ENCODE measurements around the gene STK39.

The STK39 gene

DNA sequence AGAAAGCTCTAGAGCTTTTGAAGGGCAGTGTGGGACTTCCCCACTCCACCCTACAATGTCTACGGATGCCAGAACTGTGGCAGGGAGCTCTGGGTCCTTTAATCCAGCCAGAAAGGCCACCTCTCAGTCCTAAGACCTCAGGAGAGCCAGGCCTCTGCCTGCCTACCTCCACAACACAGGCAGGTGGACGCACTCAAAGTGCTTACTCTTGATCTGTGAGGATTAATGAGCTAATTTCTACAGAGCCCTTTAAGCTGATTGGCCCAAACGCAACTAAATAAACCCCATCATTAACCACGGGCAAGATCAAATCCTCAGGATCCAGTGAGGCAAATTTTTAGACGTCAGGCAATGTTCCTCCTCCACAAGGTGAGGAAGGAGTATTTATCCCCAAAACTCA is 8.1 kb downstream of the STK39 start:
- TF ChIP-seq, protein P1, sequence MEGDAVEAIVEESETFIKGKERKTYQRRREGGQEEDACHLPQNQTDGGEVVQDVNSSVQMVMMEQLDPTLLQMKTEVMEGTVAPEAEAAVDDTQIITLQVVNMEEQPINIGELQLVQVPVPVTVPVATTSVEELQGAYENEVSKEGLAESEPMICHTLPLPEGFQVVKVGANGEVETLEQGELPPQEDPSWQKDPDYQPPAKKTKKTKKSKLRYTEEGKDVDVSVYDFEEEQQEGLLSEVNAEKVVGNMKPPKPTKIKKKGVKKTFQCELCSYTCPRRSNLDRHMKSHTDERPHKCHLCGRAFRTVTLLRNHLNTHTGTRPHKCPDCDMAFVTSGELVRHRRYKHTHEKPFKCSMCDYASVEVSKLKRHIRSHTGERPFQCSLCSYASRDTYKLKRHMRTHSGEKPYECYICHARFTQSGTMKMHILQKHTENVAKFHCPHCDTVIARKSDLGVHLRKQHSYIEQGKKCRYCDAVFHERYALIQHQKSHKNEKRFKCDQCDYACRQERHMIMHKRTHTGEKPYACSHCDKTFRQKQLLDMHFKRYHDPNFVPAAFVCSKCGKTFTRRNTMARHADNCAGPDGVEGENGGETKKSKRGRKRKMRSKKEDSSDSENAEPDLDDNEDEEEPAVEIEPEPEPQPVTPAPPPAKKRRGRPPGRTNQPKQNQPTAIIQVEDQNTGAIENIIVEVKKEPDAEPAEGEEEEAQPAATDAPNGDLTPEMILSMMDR (IDR thresholded peaks at IDR 0.05; ENCODE audit: extremely low read depth, insufficient read depth, missing control alignments), result no peak
- in situ Hi-C loops (cut with MboI; ENCODE audit: low pct_unique_long_range_greater_than_20kb, low sequenced_read_pairs, unreplicated experiment), result no loop called here
- DNase-seq (ENCODE audit: low spot score), result no peak

DNA sequence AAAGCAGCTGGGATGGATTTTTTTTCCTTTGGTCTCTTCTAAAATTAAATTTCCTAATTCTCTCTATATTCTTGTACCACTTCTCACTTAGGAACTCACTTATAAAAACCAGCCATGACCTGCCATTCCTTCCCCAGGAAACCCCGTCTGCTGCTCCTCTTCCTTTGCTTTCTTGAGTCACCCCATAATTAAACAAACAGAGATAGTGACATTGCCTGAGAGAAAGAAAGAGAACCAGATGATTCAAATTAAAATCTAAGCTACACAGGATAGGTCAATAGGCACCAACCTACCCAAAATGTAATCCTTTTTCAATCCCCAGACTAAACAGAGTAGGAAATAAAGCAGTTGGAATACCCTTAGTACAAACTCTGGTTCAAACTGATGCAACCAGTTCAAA is 9.7 kb downstream of the STK39 start:
- TF ChIP-seq, protein P1 (IDR thresholded peaks at IDR 0.05; ENCODE audit: extremely low read depth, insufficient read depth, missing control alignments), result no peak
- no peak for DNase-seq (ENCODE audit: low spot score)
- in situ Hi-C loops (cut with MboI; ENCODE audit: low pct_unique_long_range_greater_than_20kb, low sequenced_read_pairs, unreplicated experiment), result no loop called here

DNA sequence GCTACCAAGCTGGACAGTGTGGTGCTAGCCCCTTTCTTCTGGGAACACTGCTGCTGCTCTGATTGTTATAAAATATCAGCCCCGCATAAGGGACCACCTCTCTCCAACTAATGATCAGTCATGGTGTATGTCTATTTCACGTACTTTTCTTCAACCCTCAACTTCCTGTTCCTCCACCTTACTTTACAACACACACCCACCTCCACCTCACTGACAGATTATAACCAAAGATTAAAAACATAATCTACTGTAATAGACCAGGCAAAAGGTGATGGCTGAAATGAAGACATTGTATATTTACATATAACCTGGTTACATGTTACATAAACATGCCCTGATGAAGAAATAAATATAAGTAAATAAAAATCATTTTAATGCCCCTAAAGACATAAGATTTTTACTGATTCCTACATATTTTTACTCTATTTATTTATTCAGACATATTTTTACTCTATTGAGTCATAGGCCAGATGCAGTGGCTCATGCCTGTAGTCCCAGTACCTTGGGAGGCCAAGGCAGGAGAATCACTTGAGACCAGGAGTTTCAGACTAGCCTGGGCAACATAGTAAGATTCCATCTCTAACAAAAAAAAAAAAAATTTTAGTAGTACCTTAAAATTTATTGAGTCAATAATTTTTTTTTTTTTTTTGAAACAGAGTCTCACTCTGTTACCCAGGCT is 12.8 kb downstream of the STK39 start:
- no peak for DNase-seq (ENCODE audit: low spot score)
- in situ Hi-C loops (cut with MboI; ENCODE audit: low pct_unique_long_range_greater_than_20kb, low sequenced_read_pairs, unreplicated experiment), result no loop called here
- TF ChIP-seq, protein P1 (IDR thresholded peaks at IDR 0.05; ENCODE audit: extremely low read depth, insufficient read depth, missing control alignments), result no peak

DNA sequence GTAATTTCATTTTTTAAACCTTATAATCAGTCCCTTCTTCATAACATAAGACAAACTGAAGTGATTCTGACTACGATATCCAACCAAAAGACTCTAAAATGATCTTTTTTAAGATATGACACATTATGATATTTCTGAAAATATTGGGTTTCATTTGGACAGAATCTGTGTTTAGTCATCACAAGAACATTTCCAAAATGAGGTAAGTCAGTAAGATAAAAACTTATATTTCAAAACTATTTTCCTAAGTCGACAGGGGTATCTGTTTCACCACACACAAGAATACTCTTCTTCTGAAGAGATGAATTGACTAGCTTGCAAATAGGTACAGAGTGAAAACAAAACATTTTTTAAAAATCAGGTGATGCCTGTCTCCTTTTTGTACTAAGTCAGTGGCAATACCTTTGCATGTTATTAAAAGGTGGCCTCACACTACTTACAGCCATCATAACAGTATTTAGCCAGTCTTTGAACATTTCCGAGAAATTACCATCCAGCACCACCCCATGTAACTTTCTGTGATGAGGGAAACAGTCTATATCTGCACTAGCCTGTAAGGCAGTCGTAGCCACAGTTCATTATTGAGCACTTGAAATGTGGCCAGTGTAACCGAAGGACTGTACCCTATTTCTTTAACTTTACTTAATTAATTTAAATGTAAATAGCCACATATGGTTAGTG is 13.5 kb downstream of the STK39 start:
- in situ Hi-C loops (cut with MboI; ENCODE audit: low pct_unique_long_range_greater_than_20kb, low sequenced_read_pairs, unreplicated experiment), result no loop called here
- no peak for DNase-seq (ENCODE audit: low spot score)
- TF ChIP-seq, protein P1 (IDR thresholded peaks at IDR 0.05; ENCODE audit: extremely low read depth, insufficient read depth, missing control alignments), result no peak

DNA sequence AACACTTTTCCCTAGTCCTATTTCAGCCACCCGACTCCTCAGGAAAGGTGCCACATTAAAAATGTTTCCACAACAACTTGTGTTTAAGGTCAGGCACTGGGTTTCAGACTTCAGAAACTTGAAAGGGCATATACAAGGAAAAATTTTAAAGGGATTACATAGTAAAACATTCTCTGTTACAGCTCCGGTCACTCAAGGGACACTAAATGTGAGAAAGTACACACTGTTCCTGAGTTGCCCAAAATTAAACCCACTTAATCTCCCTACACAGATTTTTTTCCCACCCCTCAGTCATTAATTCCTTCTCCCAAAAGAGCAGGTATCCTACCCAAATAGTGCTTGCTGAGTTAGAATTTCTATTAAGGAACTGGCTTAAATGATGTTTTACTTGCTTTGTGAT is 14.2 kb downstream of the STK39 start:
- no peak for DNase-seq (ENCODE audit: low spot score)
- in situ Hi-C loops (cut with MboI; ENCODE audit: low pct_unique_long_range_greater_than_20kb, low sequenced_read_pairs, unreplicated experiment), result no loop called here
- TF ChIP-seq, protein P1 (IDR thresholded peaks at IDR 0.05; ENCODE audit: extremely low read depth, insufficient read depth, missing control alignments), result no peak

DNA sequence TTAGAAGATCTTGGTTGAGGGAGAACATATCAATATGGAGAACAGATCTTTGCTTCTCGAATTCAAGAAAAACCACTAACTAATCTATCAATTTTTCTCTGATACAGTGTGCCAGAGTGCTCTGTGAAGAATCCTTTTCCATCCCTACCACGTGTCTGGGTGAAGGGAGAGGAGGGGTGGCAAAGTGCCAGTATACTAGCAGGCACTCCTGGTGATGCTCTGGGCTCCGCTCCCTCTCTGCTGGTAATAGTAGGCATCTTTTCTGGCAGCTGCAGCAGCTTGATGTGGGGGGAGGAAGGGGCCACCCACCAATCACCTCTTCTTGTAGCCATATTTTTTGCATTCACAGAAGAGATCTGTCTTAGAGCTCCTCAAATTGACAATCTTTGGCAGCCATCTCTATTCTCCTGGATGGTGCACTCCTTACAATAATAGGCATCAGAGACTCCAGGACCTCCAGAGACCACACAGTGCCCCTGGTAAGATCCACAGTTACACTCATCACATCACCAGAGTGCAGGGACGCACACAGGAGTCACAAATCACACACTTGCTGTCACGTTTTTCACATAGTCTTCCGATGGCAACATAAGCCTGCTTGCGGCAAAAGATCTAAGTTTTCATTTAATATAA is 15.7 kb downstream of the STK39 start:
- TF ChIP-seq, protein P1 (IDR thresholded peaks at IDR 0.05; ENCODE audit: extremely low read depth, insufficient read depth, missing control alignments), result no peak
- no peak for DNase-seq (ENCODE audit: low spot score)
- in situ Hi-C loops (cut with MboI; ENCODE audit: low pct_unique_long_range_greater_than_20kb, low sequenced_read_pairs, unreplicated experiment), result no loop called here
